ENCODE measurements around the gene CMSS1. TPM values are rescaled to one million over a fixed set of nuclear protein-coding genes. Genes with fewer than 3 reads are reported as not detected.
"Not testable (repeated sequence)": the region's sequence is repeated elsewhere in the genome, so short reads cannot be mapped to it uniquely, and the experiment has no call there.

Gene CMSS1
- total RNA-seq, 1 experiment from 2014 or later, result 64.3 TPM

- DNase-seq (ENCODE audit: low read depth), result peak; percentile 41
Measured at GRCh38 chr3:99817047-99817436, 620 bp upstream of the CMSS1 start.

DNA sequence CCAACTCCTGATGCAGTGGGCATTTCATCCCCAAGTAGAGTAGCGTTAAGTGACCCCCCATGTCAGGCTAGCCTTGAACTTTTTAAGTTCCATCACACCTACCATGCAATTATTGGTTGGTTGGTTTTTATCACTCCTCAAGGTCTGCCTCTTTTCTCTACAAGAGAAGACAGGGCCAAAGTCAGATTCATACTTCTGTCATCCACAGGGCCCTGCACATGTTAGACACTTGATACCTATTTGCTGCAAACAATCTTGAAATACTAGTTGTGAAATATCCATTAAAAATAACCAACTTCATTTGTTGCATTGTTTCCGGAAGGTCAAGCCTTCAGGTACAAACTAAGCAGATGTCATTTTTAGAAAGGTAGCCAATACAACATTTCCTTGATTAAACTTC, 1.2 kb downstream of the CMSS1 start:
- no peak for DNase-seq (ENCODE audit: low read depth)

DNA sequence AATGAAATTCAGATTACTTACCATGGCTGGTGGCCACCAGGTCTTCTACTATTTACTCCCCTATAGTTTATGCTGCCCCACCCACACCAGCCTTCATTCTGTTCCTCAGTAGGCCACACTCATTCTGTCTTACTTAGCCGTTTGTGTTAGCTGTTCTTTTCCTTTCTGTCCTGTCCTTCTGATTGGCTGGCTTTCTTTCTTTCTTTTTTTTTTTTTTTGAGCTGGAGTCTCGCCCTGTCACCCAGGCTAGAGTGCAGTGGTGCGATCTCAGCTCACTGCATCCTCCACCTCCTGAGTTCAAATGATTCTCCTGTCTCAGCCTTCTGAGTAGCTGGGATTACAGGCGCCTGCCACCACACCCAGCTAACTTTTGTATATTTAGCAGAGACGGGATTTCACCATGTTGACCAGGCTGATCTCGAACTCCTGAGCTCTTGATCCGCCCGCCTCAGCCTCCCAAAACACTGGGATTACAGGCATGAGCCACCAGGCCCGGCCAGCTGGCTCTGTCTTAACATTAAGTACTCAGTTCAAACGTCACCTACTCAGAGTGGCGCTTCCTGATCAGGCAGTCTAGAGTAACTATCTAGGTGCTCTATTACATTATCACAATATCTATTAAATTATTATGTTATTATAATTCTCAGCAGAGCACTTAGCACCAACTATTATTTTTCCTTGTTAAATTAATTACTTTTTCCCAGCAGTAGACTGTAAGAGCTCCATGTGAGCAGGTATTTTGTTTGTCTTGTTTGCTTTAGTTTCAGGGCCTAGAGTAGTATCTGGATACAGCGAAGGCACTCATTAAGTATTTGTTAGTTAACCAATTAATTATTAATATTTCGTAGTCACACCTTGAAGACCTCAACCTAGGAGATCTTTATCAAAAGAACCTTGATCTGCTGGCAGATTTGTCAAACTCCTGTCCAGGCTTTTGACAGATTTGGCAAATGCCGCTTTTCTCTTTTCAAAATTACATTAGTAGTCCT, 6.4 kb downstream of the CMSS1 start:
- no peak for DNase-seq (ENCODE audit: low read depth)

DNA sequence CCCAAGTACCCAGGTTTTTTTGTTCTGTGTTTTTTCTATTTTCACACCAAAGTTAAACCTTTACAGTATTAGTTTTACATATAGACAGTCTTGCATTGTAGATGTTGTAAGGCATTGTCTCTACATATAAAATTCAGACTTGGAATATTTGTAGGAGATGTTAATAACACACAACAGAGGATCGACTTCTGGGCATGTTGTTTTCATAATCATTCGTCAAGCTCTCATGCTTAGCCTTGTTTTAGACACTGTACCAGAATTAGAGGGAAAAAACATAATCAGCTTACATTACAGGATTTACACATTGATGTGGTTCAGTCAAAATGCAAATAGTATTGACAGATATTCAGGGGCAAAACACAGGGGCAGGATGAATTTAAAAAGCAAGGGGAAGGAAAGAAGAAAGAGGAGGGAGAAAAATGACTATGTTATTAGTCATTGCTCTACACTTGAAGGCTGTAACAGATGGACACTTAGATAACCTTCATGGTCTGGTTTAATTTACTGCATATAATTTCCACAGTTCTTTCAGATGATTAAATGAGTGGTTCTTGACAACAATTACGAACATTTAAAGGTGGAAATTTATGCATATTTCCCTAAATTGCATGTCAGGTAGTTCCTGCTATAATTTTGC, 7.5 kb downstream of the CMSS1 start:
- DNase-seq (ENCODE audit: low read depth), result peak; percentile 11

DNA sequence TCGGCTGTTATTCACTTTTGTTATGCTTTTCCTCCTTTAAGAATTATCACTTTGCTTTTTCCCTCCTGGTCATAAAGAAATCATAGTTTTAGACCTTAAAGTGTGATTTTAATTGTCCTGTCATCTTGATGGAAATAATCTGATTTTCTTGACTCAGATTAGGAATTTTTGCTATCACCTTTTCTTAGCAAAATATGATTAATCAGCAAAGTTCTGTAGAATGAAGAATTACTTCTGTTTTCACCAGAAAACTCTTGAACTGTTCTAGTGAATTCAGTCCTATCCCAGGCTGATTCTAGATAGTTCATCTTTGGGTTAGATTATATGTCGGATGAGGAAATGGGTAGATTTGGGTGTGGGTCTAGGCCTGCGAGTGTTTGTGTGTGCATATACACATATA, 12.2 kb downstream of the CMSS1 start:
- DNase-seq (ENCODE audit: low read depth), result no peak

DNA sequence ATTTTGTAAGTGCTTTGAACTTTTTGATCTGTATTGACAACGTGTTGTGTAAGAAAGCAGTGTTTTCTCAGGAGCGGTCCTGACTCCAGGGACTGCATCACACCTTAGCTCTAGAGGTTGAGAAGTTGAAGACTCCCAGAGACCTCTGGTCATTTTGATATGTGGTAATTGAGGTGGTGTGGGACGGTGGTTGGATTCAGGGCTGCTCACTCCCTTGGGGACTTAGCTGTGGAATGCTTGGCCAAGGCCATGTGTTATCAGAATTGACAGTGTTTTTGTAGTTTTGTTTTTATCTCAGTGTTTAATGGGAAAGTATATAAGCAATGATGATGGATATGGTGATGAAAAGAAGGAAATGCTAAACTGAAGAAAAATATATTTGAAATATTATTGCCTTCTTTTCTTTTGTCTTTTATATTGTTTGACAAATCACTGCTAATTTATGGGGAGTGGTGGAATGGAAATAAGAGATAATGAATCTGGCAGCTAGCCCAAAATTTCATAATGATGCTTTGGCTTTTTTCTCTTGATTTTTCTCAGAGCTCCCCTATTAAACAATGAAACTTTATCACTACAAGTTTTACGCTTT, 16.0 kb downstream of the CMSS1 start:
- DNase-seq (ENCODE audit: low read depth), result no peak

- no peak for DNase-seq (ENCODE audit: low read depth)
Measured at GRCh38 chr3:99834211-99834957, 16.7 kb downstream of the CMSS1 start.

- no peak for DNase-seq (ENCODE audit: low read depth)
Measured at GRCh38 chr3:99836681-99837080, 19.0 kb downstream of the CMSS1 start.

- DNase-seq (ENCODE audit: low read depth), result no peak
Measured at GRCh38 chr3:99837715-99838114, 20.1 kb downstream of the CMSS1 start.

DNA sequence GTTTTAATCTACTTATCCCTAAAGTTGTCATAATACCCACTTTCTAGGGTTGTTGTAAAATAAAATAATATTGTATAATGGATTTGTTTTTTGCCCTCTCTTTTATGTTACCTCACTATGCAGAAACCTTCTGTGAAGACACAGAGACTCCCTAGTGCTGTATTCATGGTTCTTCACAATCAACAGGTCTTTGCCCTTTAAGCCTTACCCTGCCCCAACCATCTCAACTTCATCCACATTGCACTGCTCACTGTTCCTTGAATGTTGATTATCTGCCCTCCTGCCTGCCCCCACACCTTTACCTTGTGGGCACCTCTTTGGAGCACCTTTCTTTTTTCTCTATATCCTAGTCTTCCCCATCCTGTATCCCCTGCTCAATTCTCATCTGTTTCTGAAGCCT, 21.1 kb downstream of the CMSS1 start:
- DNase-seq (ENCODE audit: low read depth), result no peak

DNA sequence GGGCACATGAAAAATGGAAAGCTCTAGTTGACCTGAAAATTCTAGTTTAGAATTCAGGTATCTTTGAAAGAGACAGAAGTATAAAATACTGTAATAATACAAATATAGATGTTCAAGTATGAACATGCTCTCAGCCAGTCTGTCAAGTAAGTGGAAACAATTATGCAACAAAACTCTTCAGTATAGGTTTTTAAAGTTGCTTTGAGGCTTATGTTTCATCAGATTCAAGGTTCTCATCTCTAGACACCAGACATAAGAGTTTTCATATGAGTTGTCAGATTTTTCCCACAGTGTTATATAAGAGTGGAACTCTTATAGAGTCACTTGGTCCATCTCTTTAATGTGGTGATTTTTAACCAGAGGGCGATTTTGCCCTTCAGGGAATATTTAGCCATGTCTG, 22.0 kb downstream of the CMSS1 start:
- no peak for DNase-seq (ENCODE audit: low read depth)

DNA sequence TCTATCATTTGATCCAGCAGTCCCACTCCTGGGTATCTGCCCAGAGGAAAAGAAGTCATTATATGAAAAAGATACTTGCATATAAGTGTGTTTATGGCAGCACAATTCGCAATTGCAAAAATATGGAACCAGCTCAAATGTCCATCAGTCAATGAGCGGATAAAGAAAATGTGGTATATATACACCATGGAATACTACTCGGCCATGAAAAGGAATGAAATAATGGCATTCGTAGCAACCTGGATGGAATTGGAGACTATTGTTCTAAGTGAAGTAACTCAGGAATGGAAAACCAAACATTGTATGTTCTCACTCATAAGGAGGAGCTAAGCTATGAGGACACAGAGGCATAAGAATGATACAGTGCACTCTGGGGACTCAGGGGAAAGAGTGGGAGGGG, 24.3 kb downstream of the CMSS1 start:
- DNase-seq (ENCODE audit: low read depth), result not testable (repeated sequence)

DNA sequence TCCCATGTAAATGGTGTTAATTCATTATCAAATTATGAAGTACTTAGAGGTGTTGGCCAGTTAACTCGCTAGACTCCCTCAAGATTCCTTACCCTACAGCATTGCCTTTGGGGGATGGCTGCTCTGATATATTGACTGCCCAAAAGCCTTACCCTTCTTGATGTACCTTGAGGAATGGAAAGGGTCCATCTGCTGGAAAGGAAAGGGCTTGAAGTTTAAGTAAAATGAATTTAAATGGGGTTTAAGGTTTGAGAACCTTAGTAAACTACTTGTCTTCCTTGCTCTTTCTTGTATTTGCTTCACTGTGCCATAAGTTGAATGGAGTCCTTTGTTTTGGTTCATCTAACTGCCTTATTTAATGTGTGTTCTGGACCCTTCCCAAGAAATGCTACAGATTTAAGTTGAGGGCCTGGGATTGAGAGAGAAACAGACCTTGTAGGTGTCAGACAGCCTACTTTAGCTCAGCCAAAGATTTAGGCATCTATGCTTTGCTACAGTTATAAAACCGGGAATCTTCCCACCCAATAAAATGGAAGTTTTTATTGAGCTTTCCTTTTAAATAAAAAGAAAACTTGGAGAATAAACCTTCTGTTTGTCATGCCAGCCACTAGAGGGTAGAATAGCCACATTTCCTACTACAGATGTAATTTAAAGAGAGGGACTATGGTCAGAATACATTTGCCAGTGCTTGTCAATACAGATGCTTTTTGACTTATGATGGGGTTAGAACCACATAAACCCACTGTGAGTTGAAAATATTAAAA, 25.3 kb downstream of the CMSS1 start:
- peak; percentile 41 for DNase-seq (ENCODE audit: low read depth)

DNA sequence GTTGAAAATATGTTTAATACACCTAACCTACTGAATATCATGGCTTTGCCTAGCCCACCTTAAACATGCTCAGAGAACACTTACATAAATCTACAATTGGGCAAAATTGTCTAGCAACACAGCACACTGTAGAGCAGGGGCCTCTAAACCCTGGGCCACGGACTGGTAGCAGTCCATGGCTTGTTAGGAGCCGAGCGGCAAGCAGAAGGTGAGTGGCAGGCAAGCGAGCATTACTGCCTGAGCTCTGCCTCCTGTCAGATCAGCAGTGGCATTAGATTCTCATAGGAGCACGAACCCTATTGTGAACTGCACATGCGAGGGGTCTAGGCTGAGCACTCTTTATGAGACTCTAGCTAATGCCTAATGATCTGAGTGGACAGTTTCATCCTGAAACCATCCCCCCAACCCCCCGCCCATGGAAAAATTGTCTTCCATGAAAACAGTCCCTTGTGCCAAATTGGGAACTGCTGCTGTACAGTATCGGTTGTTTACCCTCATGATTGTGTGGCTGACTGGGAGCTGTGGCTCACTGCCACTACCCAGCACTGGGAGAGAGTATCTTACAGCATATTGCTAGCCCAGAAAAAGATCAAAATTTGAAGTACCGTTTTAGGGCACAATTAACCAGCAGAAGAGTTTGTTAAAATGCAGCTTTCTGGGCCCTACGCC, 26.1 kb downstream of the CMSS1 start:
- no peak for DNase-seq (ENCODE audit: low read depth)

DNA sequence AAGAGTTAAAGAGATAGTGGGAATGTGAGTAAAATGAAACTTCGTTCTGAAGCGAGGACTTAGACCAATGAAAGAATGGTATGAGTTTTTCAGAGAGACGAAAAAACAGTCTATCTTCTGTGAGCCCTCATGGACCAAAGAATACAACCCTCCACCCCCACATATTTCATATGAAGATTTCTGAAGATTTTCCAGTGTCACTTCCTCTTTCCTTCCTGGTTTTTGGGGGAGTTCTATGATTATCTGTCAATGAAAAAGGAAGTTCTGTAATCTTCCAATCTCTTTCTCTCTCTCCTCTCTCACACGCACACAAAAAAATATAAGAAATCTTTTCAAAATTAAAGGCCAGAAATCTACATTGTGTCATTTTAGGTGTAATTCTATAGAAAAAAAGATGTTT, 27.7 kb downstream of the CMSS1 start:
- DNase-seq (ENCODE audit: low read depth), result no peak

- DNase-seq (ENCODE audit: low read depth), result no peak
Measured at GRCh38 chr3:99845999-99846398, 28.3 kb downstream of the CMSS1 start.

DNA sequence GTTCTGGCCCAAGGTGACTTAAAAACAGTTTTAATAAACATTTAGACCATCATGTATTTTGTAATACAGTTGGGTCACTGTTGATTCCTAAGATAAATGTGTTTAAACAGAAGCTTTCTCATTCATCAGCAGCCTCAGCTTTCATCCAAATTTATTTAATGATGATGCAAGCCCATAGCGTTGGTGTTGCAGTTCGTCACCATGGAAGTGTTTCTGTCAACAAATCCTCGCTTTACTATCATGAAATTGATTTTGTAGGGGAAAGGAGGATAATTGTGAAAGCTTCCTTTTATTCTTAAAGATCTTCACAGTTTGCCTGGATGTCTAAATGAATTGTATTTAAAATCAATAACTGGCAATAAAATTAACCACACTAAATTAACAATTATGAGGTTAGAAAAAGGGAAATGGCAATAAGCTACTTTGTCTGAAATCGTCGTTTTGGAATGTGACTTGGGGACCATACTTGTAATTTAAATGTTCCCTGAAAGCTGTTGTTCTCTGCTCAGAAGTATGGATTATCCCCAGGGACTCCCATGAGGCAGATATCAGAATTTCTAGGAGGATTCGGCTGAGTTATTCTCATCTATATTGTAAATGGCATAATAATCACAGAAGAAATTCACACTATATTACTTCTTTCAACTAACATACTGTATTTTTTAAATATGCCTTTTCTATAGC, 29.0 kb downstream of the CMSS1 start:
- peak; percentile 36 for DNase-seq (ENCODE audit: low read depth)

- DNase-seq (ENCODE audit: low read depth), result no peak
Measured at GRCh38 chr3:99848433-99848832, 30.8 kb downstream of the CMSS1 start.

GRCh38 chr3:99850608-99851007, 32.9 kb downstream of the CMSS1 start:
- no peak for DNase-seq (ENCODE audit: low read depth)

DNA sequence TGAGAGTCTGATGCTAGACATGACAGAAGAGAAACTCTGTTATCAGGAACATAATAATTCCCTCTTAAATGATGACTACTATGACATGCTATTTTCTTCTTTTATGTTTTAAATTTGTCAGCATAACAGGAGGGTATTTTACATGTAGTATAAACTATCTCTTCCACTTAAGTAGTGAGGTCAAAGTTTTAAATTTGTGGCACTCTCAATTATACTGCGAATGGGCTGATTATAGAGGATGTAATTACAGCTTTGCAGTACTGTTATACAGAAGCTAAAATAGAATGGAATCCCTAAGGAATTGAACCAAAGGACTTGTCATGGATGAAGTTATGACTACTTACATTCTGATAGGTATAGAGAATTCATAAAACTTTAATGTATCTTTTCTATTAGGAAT, 34.3 kb downstream of the CMSS1 start:
- no peak for DNase-seq (ENCODE audit: low read depth)
